Tibial nerve (tissue), 4 donors: ENCODE results near the gene RSPH9. TPM values are rescaled to one million over a fixed set of nuclear protein-coding genes. Genes with fewer than 3 reads are reported as not detected.

Source experiments
- DNase-seq, 2 donors: peaks; one replicate each; pipeline ENCODE4 v3.0.0-alpha.2; 2019; ENCODE audit warnings: low spot score in 2 of 2
- H3K27ac ChIP-seq, 4 donors: fragments of 200-600 bp; sonication (generic) in 3 of 4; one replicate each; pipeline ENCODE4 v1.5.1; 2017 to 2019; ENCODE audit warnings: mild to moderate bottlenecking in 1 of 4
- H3K27me3 ChIP-seq, 2 donors: fragments of 200-600 bp; sonication (generic) in 1 of 2; one replicate each; pipeline versions ENCODE4 v1.5.1 to v1.6.0; 2017 to 2019
- H3K36me3 ChIP-seq, 3 donors: fragments of 200-600 bp; sonication (generic); one replicate each; pipeline ENCODE4 v1.5.1; 2018 to 2019
- H3K4me1 ChIP-seq, 4 donors: fragments of 200-600 bp; sonication (generic) in 3 of 4; one replicate each; pipeline ENCODE4 v1.5.1; 2017 to 2019
- H3K4me3 ChIP-seq, 4 donors: fragments of 200-600 bp; sonication (generic) in 3 of 4; one replicate each; pipeline ENCODE4 v1.5.1; 2017 to 2019; ENCODE audit warnings: mild to moderate bottlenecking in 1 of 4, moderate library complexity in 1 of 4
- H3K9me3 ChIP-seq, 4 donors: fragments of 200-600 bp; sonication (generic) in 3 of 4; one replicate each; pipeline ENCODE4 v1.5.1; 2017 to 2019
- CTCF ChIP-seq, 5 experiments: fragments of 200-600 bp in 3 of 5; fragments of 450-650 bp in 2 of 5; sonication (generic) in 3 of 5; IDR thresholded peaks; one replicate each; pipeline ENCODE4 v1.5.1; 2016 to 2019; ENCODE audit warnings: antibody characterized with exemption in 5 of 5, mild to moderate bottlenecking in 3 of 5, moderate library complexity in 2 of 5
- EP300 ChIP-seq, 2 donors: sonication (generic); formaldehyde crosslinking; IDR thresholded peaks; one replicate each; pipeline ENCODE4 v1.6.1; 2017; ENCODE audit warnings: antibody characterized with exemption in 2 of 2, mild to moderate bottlenecking in 1 of 2
- POLR2A ChIP-seq, 2 donors: fragments of 450-650 bp; IDR thresholded peaks; one replicate each; pipeline ENCODE4 v1.6.1; 2017; ENCODE audit warnings: antibody characterized with exemption in 2 of 2, mild to moderate bottlenecking in 2 of 2, moderate library complexity in 2 of 2
- WGBS, 2 donors: methylation state at CpG; one replicate each; pipeline ENCODE4 v1.1.5; 2018; 5-methylcytosine and 5-hydroxymethylcytosine counted together
- total RNA-seq, 4 donors: library from RNA; depleted of rRNA; stranded (reverse); fragments of >200 nt; gene quantifications; one replicate each; pipeline ENCODE4 v1.1.0, GENCODE V29; 2016

Gene RSPH9
- total RNA-seq, 4 donors from 2014 or later, result 0.30 to 0.66 (median 0.63) TPM; not detected in 1

GRCh38 chr6:43687079-43687436, 42.2 kb downstream of the RSPH9 start:
- Histone ChIP-seq H3K27me3 (peaks cover 2 to 4% of the 10 kb centered on the region in 2 donors), H3K27ac (peak overlapping the region; percentile 45 to 86 (median 68)), H3K36me3 (peaks cover 0 to 5% (median 0%) of the 10 kb centered on the region in 3 donors), H3K4me1 (peaks cover 0 to 49% (median 17%) of the 10 kb centered on the region in 4 donors), H3K9me3 (no peaks in the 10 kb centered on the region), H3K4me3 (peak overlapping the region; percentile 79 to 94 (median 80))
- 2 to 6% methylated on average over 10 of the region's 10 CpGs for WGBS, 2 donors
- TF ChIP-seq CTCF (IDR thresholded peaks at IDR 0.05) (no peak), EP300 (IDR thresholded peaks at IDR 0.05) (no peak)
- no peak for DNase-seq

DNA sequence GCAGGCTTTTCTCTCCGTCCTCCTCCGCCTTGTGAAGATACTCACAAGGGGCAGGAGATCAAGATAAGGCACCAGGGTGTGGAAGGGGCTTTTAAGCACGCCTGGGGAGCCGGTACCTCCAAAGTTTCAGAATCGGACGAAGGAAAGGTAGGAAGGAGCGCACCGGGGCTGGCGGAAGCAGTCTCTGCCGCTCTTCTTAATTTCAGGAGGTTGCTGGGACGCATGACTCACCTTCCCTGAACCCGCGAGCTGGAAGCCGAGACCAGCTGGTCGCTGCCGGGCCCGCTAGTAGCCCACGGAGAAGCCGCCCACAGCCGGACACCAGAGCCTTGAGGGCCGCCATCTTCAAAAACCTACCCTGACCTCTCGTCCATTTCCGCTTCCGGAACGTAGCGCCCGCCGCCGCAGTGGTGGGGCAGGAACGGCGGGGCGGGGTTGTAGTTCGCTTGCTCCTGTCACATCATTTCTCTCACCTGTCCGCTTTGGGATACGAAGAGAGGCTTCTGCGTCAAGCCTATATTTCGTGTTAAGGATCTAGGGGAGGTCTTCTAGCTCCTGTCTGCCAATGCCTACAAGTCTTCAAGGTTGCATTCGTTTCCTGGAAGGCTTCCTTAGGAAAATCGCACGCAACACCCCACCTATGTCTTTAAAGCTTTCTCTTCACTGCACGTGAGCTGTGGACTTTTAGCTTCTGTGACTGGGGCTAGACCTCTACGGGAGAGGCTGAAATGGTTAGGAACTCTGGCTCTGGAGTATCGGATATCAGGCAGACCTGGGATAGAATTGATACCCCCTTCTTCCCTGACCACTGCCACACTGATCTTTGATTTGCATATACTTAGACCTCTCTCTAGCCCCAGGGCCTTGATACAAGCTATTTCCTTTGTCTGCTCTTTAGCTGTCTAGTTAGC, 42.9 kb downstream of the RSPH9 start, which contains the start of gene MRPS18A:
TSS of gene MRPS18A (minus strand) at position 355 of the 911 bp plus-strand sequence. CDS start at position 343, 12 bp downstream.
- Histone ChIP-seq H3K4me3 (peak within 1 kb of the TSS; percentile 79 to 94 (median 80)), H3K27ac (peak within 1 kb of the TSS; percentile 45 to 86 (median 68)), H3K36me3 (peaks cover 0 to 5% (median 0%) of the 10 kb centered on the region in 3 donors), H3K27me3 (peaks cover 2 to 4% of the 10 kb centered on the region in 2 donors), H3K9me3 (no peaks in the 10 kb centered on the region), H3K4me1 (peaks cover 0 to 47% (median 17%) of the 10 kb centered on the region in 4 donors)
- peak; percentile 62 to 75 for DNase-seq
- TF ChIP-seq EP300 (IDR thresholded peaks at IDR 0.05), result peak in 1 of 2 donors; percentile 85
- TF ChIP-seq POLR2A (IDR thresholded peaks at IDR 0.05), result peak in 1 of 2 donors; percentile 55
- peak in 1 of 5 experiments; percentile 5 for TF ChIP-seq CTCF (IDR thresholded peaks at IDR 0.05)
- 2% methylated on average over 43 of the region's 43 CpGs for WGBS, 2 donors

DNA sequence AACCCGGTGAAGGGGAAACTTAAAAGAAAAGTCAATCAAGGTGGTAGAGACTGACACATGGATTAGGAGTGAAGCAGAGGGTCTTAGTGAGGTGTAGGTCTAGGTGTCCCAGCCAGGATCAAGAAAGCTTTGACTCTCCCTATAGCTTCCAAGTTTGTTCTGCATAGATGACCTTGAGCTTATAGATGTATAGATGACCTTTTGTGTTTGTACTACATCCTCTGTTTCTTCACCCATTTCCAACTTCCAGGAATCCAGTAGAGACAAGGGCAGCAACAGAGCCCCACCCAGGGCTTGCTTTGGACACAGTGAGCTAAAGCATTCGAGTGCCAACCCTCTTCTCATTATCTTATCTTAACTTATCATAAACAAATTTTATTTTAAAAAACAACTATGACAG, 44.6 kb downstream of the RSPH9 start:
- WGBS, 2 donors, result 78% methylated on average over 2 of the region's 2 CpGs
- Histone ChIP-seq H3K36me3 (peaks cover 0 to 5% (median 0%) of the 10 kb centered on the region in 3 donors), H3K4me1 (peaks cover 0 to 32% (median 11%) of the 10 kb centered on the region in 4 donors), H3K27me3 (peaks cover 2 to 12% of the 10 kb centered on the region in 2 donors), H3K4me3 (no peak overlapping the region), H3K9me3 (no peaks in the 10 kb centered on the region), H3K27ac (no peak overlapping the region)
- no peak for DNase-seq
- TF ChIP-seq EP300 (IDR thresholded peaks at IDR 0.05) (no peak), POLR2A (IDR thresholded peaks at IDR 0.05) (no peak), CTCF (IDR thresholded peaks at IDR 0.05) (no peak)

DNA sequence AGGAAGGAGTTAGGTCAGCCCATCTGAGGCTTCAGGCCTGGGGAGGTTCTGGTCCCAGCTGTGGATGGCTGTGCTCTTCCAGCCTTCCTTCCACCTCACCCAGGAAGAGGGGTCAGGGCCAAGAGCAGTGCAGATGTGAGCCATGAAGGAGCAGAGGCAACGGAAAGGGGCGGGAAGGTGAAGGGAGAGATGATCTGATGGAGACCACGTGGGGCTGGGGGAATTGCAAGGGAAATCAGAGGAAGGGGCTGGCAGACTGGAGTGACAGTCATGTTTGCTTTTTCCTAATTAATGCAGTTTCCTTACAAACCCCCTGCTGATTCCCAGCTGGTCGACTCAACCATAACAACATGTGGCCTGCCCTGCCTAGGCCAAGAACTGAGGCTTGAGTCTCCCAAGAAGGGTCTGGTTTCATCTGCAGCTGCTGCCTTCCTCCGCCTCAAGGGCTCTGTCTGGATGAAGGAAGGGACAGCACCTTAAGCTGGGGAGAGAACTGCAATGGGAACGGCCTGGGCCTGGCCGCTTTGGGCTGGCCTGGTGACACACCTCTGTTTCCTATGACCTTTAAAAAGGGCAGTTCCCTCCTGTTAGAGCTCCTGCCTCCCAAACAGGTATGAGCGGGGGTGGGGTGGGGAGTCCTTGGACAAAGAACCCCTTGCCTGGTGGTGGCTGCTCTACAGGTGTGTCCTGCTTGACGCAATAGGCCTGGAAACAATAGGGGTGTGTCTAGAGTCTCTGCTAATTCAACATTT, 50.6 kb downstream of the RSPH9 start:
- no peak for DNase-seq
- Histone ChIP-seq H3K4me1 (peaks cover 0 to 16% (median 12%) of the 10 kb centered on the region in 4 donors), H3K9me3 (no peaks in the 10 kb centered on the region), H3K4me3 (no peak overlapping the region), H3K27me3 (peaks cover 0 to 13% of the 10 kb centered on the region in 2 donors), H3K27ac (no peak overlapping the region), H3K36me3 (no peaks in the 10 kb centered on the region)
- WGBS, 2 donors, result 65 to 69% methylated on average over 8 to 9 of the region's 9 CpGs
- no peak for TF ChIP-seq EP300 (IDR thresholded peaks at IDR 0.05)
- no peak for TF ChIP-seq CTCF (IDR thresholded peaks at IDR 0.05)
- TF ChIP-seq POLR2A (IDR thresholded peaks at IDR 0.05), result no peak
